DND-41 (cell line): ENCODE measurements around the gene SLCO4A1.

Source experiments
- CTCF ChIP-seq: IDR thresholded peaks from 2 replicates; pipeline ENCODE4 v1.5.1; 2012; ENCODE audit warnings: borderline replicate concordance, low read length, moderate library complexity, mild to moderate bottlenecking; ENCODE audit not compliant: poor library complexity, severe bottlenecking; ENCODE audit errors: extremely low read depth
- EZH2 ChIP-seq: IDR thresholded peaks from 3 replicates; pipeline ENCODE4 v1.6.1; 2012; ENCODE audit warnings: borderline replicate concordance, low read depth, mild to moderate bottlenecking, moderate library complexity, low read length, inconsistent platforms; ENCODE audit not compliant: severe bottlenecking

- TF ChIP-seq CTCF (no peak), EZH2 (no peak)
Observed at GRCh38 chr20:62642666-62643520, 590 bp downstream of the SLCO4A1 start.
